ENCODE measurements around the gene COL23A1.

- no peak for TF ChIP-seq CTCF (conservative IDR thresholded peaks at IDR 0.05; ENCODE audit: low read depth in 2 of 2)
- no peak for TF ChIP-seq POLR2AphosphoS5 (IDR thresholded peaks at IDR 0.05; ENCODE audit: low read depth)
- TF ChIP-seq ETS1 (IDR thresholded peaks at IDR 0.05), result no peak
- TF ChIP-seq EZH2 (IDR thresholded peaks at IDR 0.05; ENCODE audit: low read depth, unreplicated experiment), result no peak
- no peak for TF ChIP-seq ZNF331 (CRISPR knock-in tag; IDR thresholded peaks at IDR 0.05; ENCODE audit: low read depth)
- no peak for TF ChIP-seq REST (IDR thresholded peaks at IDR 0.05; ENCODE audit: unreplicated experiment)
- TF ChIP-seq EZH2phosphoT487 (IDR thresholded peaks at IDR 0.05; ENCODE audit: unreplicated experiment), result no peak
Measured at GRCh38 chr5:178250263-178250662, 339.9 kb downstream of the COL23A1 start.

Measured in GM23338 (cell line).